IMR-90 (cell line): ENCODE measurements around the gene CCDC141. TPM values are rescaled to one million over a fixed set of nuclear protein-coding genes. Genes with fewer than 3 reads are reported as not detected.

ENCODE experiments used
- ATAC-seq: fragments of 200-7000 bp; cut with Tn5 transposase; 2 replicates; pipeline ENCODE4 v1.9.1; 2020; ENCODE audit warnings: low read depth, mild to moderate bottlenecking, moderate library complexity
- BruUV-seq: library from RNA; stranded (reverse); fragments of 400-500 nt; replicated peaks from 2 replicates; lab custom pipeline; 2021; lab: Mats Ljungman, UMichigan
- CTCF ChIA-PET: fragments of 300-600 bp; formaldehyde crosslinking; extraction: SDS; loops from one replicate; lab custom pipeline; 2021; ENCODE audit warnings: antibody characterized with exemption; lab: Yijun Ruan, JAX
- POLR2A ChIA-PET: fragments of 300-600 bp; sonication (Branson Sonifier 250); formaldehyde crosslinking; loops from one replicate; lab custom pipeline; 2022; ENCODE audit warnings: antibody characterized with exemption; ENCODE audit not compliant: unreplicated experiment; lab: Charles Lee
- DNase-seq: peaks from one replicate; pipeline ENCODE4 v3.0.0; 2013
- H2AFZ ChIP-seq: replicated peaks from 2 replicates; pipeline ENCODE3; 2013; ENCODE audit warnings: low read length, mild to moderate bottlenecking; ENCODE audit not compliant: poor library complexity
- H2AK5ac ChIP-seq: 2 replicates; pipeline ENCODE4 v1.6.1; 2013; ENCODE audit warnings: low read depth, low read length, inconsistent platforms
- H2AK9ac ChIP-seq: replicated peaks from 2 replicates; pipeline ENCODE3; 2013; ENCODE audit warnings: mild to moderate bottlenecking, low read depth, low read length, moderate library complexity; ENCODE audit not compliant: poor library complexity
- H2BK120ac ChIP-seq: 2 replicates; pipeline ENCODE4 v1.6.1; 2013; ENCODE audit warnings: low read depth, low read length, inconsistent platforms
- H2BK15ac ChIP-seq: 3 replicates; pipeline ENCODE4 v1.6.1; 2013; ENCODE audit warnings: low read depth, low read length, inconsistent platforms
- H2BK20ac ChIP-seq: 2 replicates; pipeline ENCODE4 v1.6.1; 2013; ENCODE audit warnings: low read depth, mild to moderate bottlenecking, inconsistent platforms, low read length, moderate library complexity
- H2BK5ac ChIP-seq: 2 replicates; pipeline ENCODE4 v1.6.1; 2013; ENCODE audit warnings: mild to moderate bottlenecking, low read depth, low read length, inconsistent platforms; ENCODE audit not compliant: poor library complexity, severe bottlenecking
- H3K14ac ChIP-seq: replicated peaks from 2 replicates; pipeline ENCODE4 v1.6.1; 2013; ENCODE audit warnings: low read depth, low read length, inconsistent platforms
- H3K18ac ChIP-seq: 2 replicates; pipeline ENCODE4 v1.6.1; 2013; ENCODE audit warnings: low read depth, low read length, control low read depth
- H3K23ac ChIP-seq: 2 replicates; pipeline ENCODE4 v1.6.1; 2013; ENCODE audit warnings: low read depth, low read length, inconsistent platforms
- H3K27ac ChIP-seq: 2 replicates; pipeline ENCODE4 v1.5.1; 2013; ENCODE audit warnings: mild to moderate bottlenecking, control low read depth, low read length; ENCODE audit not compliant: insufficient read depth
- H3K27me3 ChIP-seq: 2 replicates; pipeline ENCODE4 v1.6.1; 2013; ENCODE audit warnings: low read length; ENCODE audit not compliant: control insufficient read depth, insufficient read depth
- H3K36me3 ChIP-seq: 2 replicates; pipeline ENCODE4 v1.6.1; 2013; ENCODE audit warnings: low read length, mixed read lengths; ENCODE audit not compliant: control insufficient read depth, insufficient read depth
- H3K4ac ChIP-seq: 2 replicates; pipeline ENCODE4 v1.6.1; 2013; ENCODE audit warnings: low read depth, low read length, inconsistent platforms
- H3K4me1 ChIP-seq: 2 replicates; pipeline ENCODE4 v1.6.1; 2013; ENCODE audit warnings: low read length, mixed read lengths; ENCODE audit not compliant: control insufficient read depth, insufficient read depth
- H3K4me2 ChIP-seq: 2 replicates; pipeline ENCODE4 v1.6.1; 2013; ENCODE audit warnings: low read depth, mild to moderate bottlenecking, control low read depth, low read length, moderate library complexity
- H3K4me3 ChIP-seq: 2 replicates; pipeline ENCODE4 v1.5.1; 2013; ENCODE audit warnings: low read depth, mild to moderate bottlenecking, control low read depth, low read length, moderate library complexity; ENCODE audit not compliant: insufficient read depth
- H3K56ac ChIP-seq: 2 replicates; pipeline ENCODE4 v1.6.1; 2013; ENCODE audit warnings: low read length, inconsistent platforms; ENCODE audit not compliant: insufficient read depth; ENCODE audit errors: extremely low read depth
- H3K79me1 ChIP-seq, 2 experiments: 2 replicates each; pipeline ENCODE4 v1.6.1; 2013; ENCODE audit warnings: low read length in 2 of 2, inconsistent platforms in 1 of 2, low read depth in 1 of 2
- H3K9ac ChIP-seq: 2 replicates; pipeline ENCODE4 v1.6.1; 2013; ENCODE audit warnings: low read depth, low read length, control low read depth
- H3K9me1 ChIP-seq: 2 replicates; pipeline ENCODE4 v1.6.1; 2013; ENCODE audit warnings: low read length, inconsistent platforms; ENCODE audit not compliant: insufficient read depth
- H3K9me3 ChIP-seq: 2 replicates; pipeline ENCODE4 v1.6.1; 2013; ENCODE audit warnings: low read length; ENCODE audit not compliant: control insufficient read depth, insufficient read depth
- H4K20me1 ChIP-seq: 2 replicates; pipeline ENCODE4 v1.6.1; 2013; ENCODE audit warnings: low read length, inconsistent platforms; ENCODE audit not compliant: insufficient read depth
- H4K5ac ChIP-seq: 2 replicates; pipeline ENCODE4 v1.6.1; 2013; ENCODE audit warnings: mild to moderate bottlenecking, low read depth, low read length, control low read depth
- H4K8ac ChIP-seq, 2 experiments: 2 replicates each; pipeline ENCODE4 v1.6.1; 2013; ENCODE audit warnings: low read depth in 2 of 2, low read length in 2 of 2, control low read depth in 1 of 2, inconsistent platforms in 1 of 2
- H4K91ac ChIP-seq: 2 replicates; pipeline ENCODE4 v1.6.1; 2013; ENCODE audit warnings: low read depth, low read length, inconsistent platforms; ENCODE audit not compliant: insufficient read depth
- FOS ChIP-seq: fragments of 150-350 bp; IDR thresholded peaks from 2 replicates; pipeline ENCODE4 v1.6.1; 2016; ENCODE audit warnings: low read depth, low read length
- POLR2A ChIP-seq: IDR thresholded peaks from 2 replicates; pipeline ENCODE4 v1.6.1; 2012; ENCODE audit warnings: mild to moderate bottlenecking, low read depth, low read length
- RAD21 ChIP-seq: IDR thresholded peaks from 2 replicates; pipeline ENCODE4 v1.6.1; 2012; ENCODE audit warnings: low read length, improper control_type of control experiment
- RCOR1 ChIP-seq: IDR thresholded peaks from 2 replicates; pipeline ENCODE4 v1.6.1; 2012; ENCODE audit warnings: mild to moderate bottlenecking, low read length, improper control_type of control experiment; ENCODE audit not compliant: insufficient replicate concordance
- RFX5 ChIP-seq: IDR thresholded peaks from 2 replicates; pipeline ENCODE4 v1.8.0; 2012; ENCODE audit warnings: low read depth, mild to moderate bottlenecking, low read length, moderate library complexity
- WGBS, 2 experiments: methylation state at CpG; one replicate each; pipeline versions ENCODE4 v1.1.5 to v1.1.7; 2013; ENCODE audit warnings: missing lambda C conversion rate in 2 of 2; ENCODE audit not compliant: insufficient read length in 1 of 2; ENCODE audit errors: extremely low coverage in 2 of 2; 5-methylcytosine and 5-hydroxymethylcytosine counted together
- dilution Hi-C: fragments of 300-500 bp; cut with HindIII; formaldehyde crosslinking; loops from one replicate; pipeline ENCODE4 v1.14.3; 2018; ENCODE audit warnings: low sequenced_read_pairs; ENCODE audit not compliant: unreplicated experiment
- in situ Hi-C: fragments of 300-500 bp; cut with MboI; formaldehyde crosslinking; loops from 3 replicates; pipeline ENCODE4 v1.14.3; 2019; ENCODE audit warnings: low sequenced_read_pairs, inconsistent platforms, mixed read lengths
- intact Hi-C: fragments of 100-400 bp; cut with micrococcal nuclease; formaldehyde crosslinking; loops from 2 replicates; pipeline ENCODE4 v1.10.0; 2022
- polyA plus RNA-seq, 3 experiments: library from polyadenylated mRNA; depleted of rRNA; stranded (reverse); fragments of >200 nt; gene quantifications; 2 replicates each; pipeline ENCODE4 v1.2.3, GENCODE V29; 2012; ENCODE audit warnings: low replicate concordance in 1 of 3
- total RNA-seq: library from RNA; depleted of rRNA; stranded (reverse); fragments of >200 nt; gene quantifications from 2 replicates; pipeline ENCODE4 v1.2.3, GENCODE V29; 2012

Gene CCDC141
- total and polyA plus RNA-seq, 2 of the 4 experiments (the other 2 are of a cell fraction) = not detected

DNA sequence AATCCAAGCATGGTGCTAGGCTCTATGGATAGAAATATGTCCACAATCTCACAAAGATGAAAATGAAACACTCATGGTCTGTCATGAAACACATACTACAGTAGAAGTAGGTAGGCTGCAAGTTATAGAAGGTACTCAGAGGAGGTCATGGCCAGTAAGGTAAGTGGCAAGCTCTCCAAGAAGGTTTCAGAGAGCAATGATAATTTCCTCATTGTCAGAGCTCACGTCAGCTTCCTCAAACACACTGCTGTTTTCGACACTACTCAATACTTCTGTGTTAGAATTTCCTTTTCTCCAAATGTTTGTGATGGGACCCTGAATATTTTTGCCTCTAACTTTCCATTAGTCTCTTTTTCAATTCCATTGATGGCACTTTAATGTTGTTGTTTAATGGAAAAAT lies 25.5 kb downstream of the CCDC141 start:
- no peak overlapping the region for H2BK15ac ChIP-seq
- no peak overlapping the region for H2BK20ac ChIP-seq
- H3K79me1 ChIP-seq = no peaks in the 10 kb centered on the region
- no peak overlapping the region for H3K56ac ChIP-seq
- no CpG with 5 or more reads among the region's 2 CpGs for WGBS, 2 experiments
- CTCF ChIA-PET = no interaction called here
- no TSS peak for BruUV-seq
- no peak overlapping the region for H2AK9ac ChIP-seq
- no peaks in the 10 kb centered on the region for H3K9me1 ChIP-seq
- H3K27ac ChIP-seq = no peak overlapping the region
- no peak overlapping the region for H4K8ac ChIP-seq
- no peak overlapping the region for H2AFZ ChIP-seq
- dilution Hi-C loops (no loop called here), intact Hi-C loops (no loop called here), in situ Hi-C loops (no loop called here)
- no peak overlapping the region for H2BK120ac ChIP-seq
- H3K36me3 ChIP-seq = no peaks in the 10 kb centered on the region
- no peak overlapping the region for H3K4me2 ChIP-seq
- DNase-seq (no peak), ATAC-seq (no peak)
- H3K18ac ChIP-seq = no peak overlapping the region
- H3K9me3 ChIP-seq = no peaks in the 10 kb centered on the region
- TF ChIP-seq FOS = no peak
- TF ChIP-seq RFX5 = no peak
- TF ChIP-seq RCOR1 = no peak
- no peak for TF ChIP-seq RAD21
- TF ChIP-seq POLR2A = no peak
- H3K4me1 ChIP-seq = no peaks in the 10 kb centered on the region
- H3K23ac ChIP-seq = no peak overlapping the region
- no peak overlapping the region for H3K4ac ChIP-seq
- no peaks in the 10 kb centered on the region for H3K27me3 ChIP-seq
- no peak overlapping the region for H2BK5ac ChIP-seq
- no peaks in the 10 kb centered on the region for H4K20me1 ChIP-seq
- POLR2A ChIA-PET = no interaction called here
- H2AK5ac ChIP-seq = no peak overlapping the region
- no peak overlapping the region for H4K5ac ChIP-seq
- no peak overlapping the region for H4K91ac ChIP-seq
- no peak overlapping the region for H3K9ac ChIP-seq
- no peak overlapping the region for H3K4me3 ChIP-seq
- H3K14ac ChIP-seq = no peak overlapping the region
